PC-3 (cell line): ENCODE measurements around the gene CHD6. TPM values are rescaled to one million over a fixed set of nuclear protein-coding genes. Genes with fewer than 3 reads are reported as not detected.

Source experiments
- ATAC-seq: fragments of 200-7000 bp; cut with Tn5 transposase; 2 replicates; pipeline ENCODE4 v1.9.1; 2020; ENCODE audit warnings: mild to moderate bottlenecking, moderate library complexity
- BruUV-seq: library from RNA; stranded (reverse); fragments of 400-500 nt; replicated peaks from 2 replicates; lab custom pipeline; 2021; lab: Mats Ljungman, UMichigan
- CTCF ChIA-PET: fragments of 300-600 bp; sonication (Branson Sonifier 250); formaldehyde crosslinking; loops from one replicate; lab custom pipeline; 2022; ENCODE audit warnings: antibody characterized with exemption; lab: Charles Lee
- POLR2A ChIA-PET: fragments of 300-600 bp; sonication (Branson Sonifier 250); formaldehyde crosslinking; loops from one replicate; lab custom pipeline; 2022; ENCODE audit warnings: antibody characterized with exemption; ENCODE audit not compliant: unreplicated experiment; lab: Charles Lee
- DNase-seq: peaks from one replicate; pipeline ENCODE4 v3.0.0-alpha.2; 2015
- H2AFZ ChIP-seq: fragments of 300-600 bp; sonication (generic); 2 replicates; pipeline ENCODE4 v1.6.0; 2016; ENCODE audit warnings: antibody characterized with exemption, low read length
- H3F3A ChIP-seq: fragments of 300-600 bp; sonication (generic); one replicate; pipeline ENCODE4 v1.6.0; 2017; ENCODE audit warnings: antibody characterized with exemption, low read length, control low read depth, mild to moderate bottlenecking; ENCODE audit not compliant: unreplicated experiment
- H3K27ac ChIP-seq: fragments of 300-600 bp; sonication (generic); 2 replicates; pipeline ENCODE4 v1.5.1; 2016; ENCODE audit warnings: mild to moderate bottlenecking, low read length
- H3K27me3 ChIP-seq: fragments of 300-600 bp; sonication (generic); 2 replicates; pipeline ENCODE4 v1.6.1; 2016; ENCODE audit warnings: low read length, mixed read lengths
- H3K36me3 ChIP-seq: fragments of 300-600 bp; sonication (generic); 2 replicates; pipeline ENCODE4 v1.6.1; 2016; ENCODE audit warnings: low read depth, mixed run types, low read length, mixed read lengths
- H3K4me1 ChIP-seq: fragments of 300-600 bp; sonication (generic); 2 replicates; pipeline ENCODE4 v1.5.1; 2016; ENCODE audit warnings: low read length; ENCODE audit not compliant: insufficient read depth
- H3K4me2 ChIP-seq: fragments of 300-600 bp; sonication (generic); 2 replicates; pipeline ENCODE4 v1.6.0; 2016; ENCODE audit warnings: low read length
- H3K4me3 ChIP-seq: fragments of 300-600 bp; sonication (generic); 2 replicates; pipeline ENCODE4 v1.5.1; 2016; ENCODE audit warnings: mild to moderate bottlenecking, low read length, mixed read lengths
- H3K79me2 ChIP-seq: fragments of 300-600 bp; sonication (generic); 2 replicates; pipeline ENCODE4 v1.6.1; 2017; ENCODE audit warnings: low read length, mixed read lengths
- H3K9ac ChIP-seq: fragments of 300-600 bp; sonication (generic); 2 replicates; pipeline ENCODE4 v1.6.0; 2016; ENCODE audit warnings: mild to moderate bottlenecking, low read length
- H3K9me2 ChIP-seq: fragments of 300-600 bp; sonication (generic); replicated peaks from 2 replicates; pipeline ENCODE4 v1.6.1; 2016; ENCODE audit warnings: mixed run types, low read length, mixed read lengths
- H3K9me3 ChIP-seq: fragments of 300-600 bp; sonication (generic); 2 replicates; pipeline ENCODE4 v1.6.1; 2016; ENCODE audit warnings: low read length, mixed read lengths
- H4K20me1 ChIP-seq: fragments of 300-600 bp; sonication (generic); 2 replicates; pipeline ENCODE4 v1.6.1; 2016; ENCODE audit warnings: low read length, mixed read lengths
- CTCF ChIP-seq: fragments of 300-600 bp; sonication (generic); conservative IDR thresholded peaks from 2 replicates; pipeline ENCODE4 v1.5.1; 2017; ENCODE audit warnings: antibody characterized with exemption, low read depth, mild to moderate bottlenecking, low read length
- EZH2 ChIP-seq: fragments of 300-600 bp; sonication (generic); IDR thresholded peaks from one replicate; pipeline ENCODE4 v1.6.1; 2017; ENCODE audit warnings: antibody characterized with exemption, mild to moderate bottlenecking, low read length; ENCODE audit not compliant: unreplicated experiment
- EZH2phosphoT487 ChIP-seq: fragments of 300-600 bp; sonication (generic); IDR thresholded peaks from 2 replicates; pipeline ENCODE4 v1.6.1; 2018; ENCODE audit warnings: mild to moderate bottlenecking, antibody characterized with exemption, low read length, borderline replicate concordance
- intact Hi-C: fragments of 100-400 bp; cut with micrococcal nuclease; formaldehyde crosslinking; loops from 2 replicates; pipeline ENCODE4 v1.9.0; 2023
- total RNA-seq: library from RNA; depleted of rRNA; stranded (reverse); fragments of >200 nt; gene quantifications from 2 replicates; pipeline ENCODE4 v1.2.3, GENCODE V29; 2014

CHD6 gene
- total RNA-seq, 1 experiment from 2014 or later = 19.5 TPM

- BruUV-seq = no TSS peak
- POLR2A ChIA-PET = no interaction called here
- no peak overlapping the region for H3K4me2 ChIP-seq
These were observed 17.1 kb downstream of the CHD6 start for GRCh38 chr20:41600926-41601631.

GRCh38 chr20:41599699-41600104 is 18.5 kb downstream of the CHD6 start:
- no TSS peak for BruUV-seq
- CTCF ChIA-PET = no interaction called here
- peaks cover 46% of the 10 kb centered on the region for H3K9me3 ChIP-seq

More at GRCh38 chr20:41600926-41601631, 17.1 kb downstream of the CHD6 start:
- H3K79me2 ChIP-seq = peaks cover 99% of the 10 kb centered on the region
- no peaks in the 10 kb centered on the region for H3F3A ChIP-seq
- no peak overlapping the region for H3K9ac ChIP-seq
- CTCF ChIA-PET = no interaction called here
- ATAC-seq = no peak
- H3K4me1 ChIP-seq = no peaks in the 10 kb centered on the region
- peaks cover 7% of the 10 kb centered on the region; the same call in 1 of the 2 replicates for H4K20me1 ChIP-seq
- TF ChIP-seq EZH2 = no peak
- intact Hi-C loops = no loop called here
- H3K9me2 ChIP-seq = no peaks in the 10 kb centered on the region
- no peak overlapping the region for H3K4me3 ChIP-seq
- no peak overlapping the region for H2AFZ ChIP-seq
- no peaks in the 10 kb centered on the region for H3K27me3 ChIP-seq
- H3K9me3 ChIP-seq = peaks cover 42% of the 10 kb centered on the region
- no peak for DNase-seq
- H3K36me3 ChIP-seq = peaks cover 37% of the 10 kb centered on the region
- H3K27ac ChIP-seq = no peak overlapping the region

GRCh38 chr20:41598719-41599118 is 19.5 kb downstream of the CHD6 start:
- no peak for DNase-seq
- Histone ChIP-seq H3K27ac (no peak overlapping the region), H4K20me1 (no peaks in the 10 kb centered on the region), H3K36me3 (peaks cover 53% of the 10 kb centered on the region), H3K79me2 (peaks cover 100% of the 10 kb centered on the region), H3K4me3 (no peak overlapping the region), H3K4me2 (no peak overlapping the region), H3K27me3 (no peaks in the 10 kb centered on the region), H3F3A (no peaks in the 10 kb centered on the region), H2AFZ (no peak overlapping the region), H3K4me1 (no peaks in the 10 kb centered on the region), H3K9me2 (no peaks in the 10 kb centered on the region), H3K9ac (no peak overlapping the region), H3K9me3 (peaks cover 49% of the 10 kb centered on the region)
- intact Hi-C loops = no loop called here
- no peak for ATAC-seq
- BruUV-seq = no TSS peak
- ChIA-PET CTCF (no interaction called here), POLR2A (no interaction called here)
- TF ChIP-seq EZH2phosphoT487 = no peak
- no peak for TF ChIP-seq CTCF
- TF ChIP-seq EZH2 = no peak

More at GRCh38 chr20:41599699-41600104, 18.5 kb downstream of the CHD6 start:
- ATAC-seq (no peak), DNase-seq (no peak)
- H3K4me3 ChIP-seq = no peak overlapping the region; the same call in 1 of the 2 replicates
- H3K9me2 ChIP-seq = no peaks in the 10 kb centered on the region
- TF ChIP-seq CTCF (no peak), EZH2phosphoT487 (no peak), EZH2 (no peak)
- peaks cover 5% of the 10 kb centered on the region; the same call in 1 of the 2 replicates for H4K20me1 ChIP-seq
- no peaks in the 10 kb centered on the region for H3K27me3 ChIP-seq
- peaks cover 48% of the 10 kb centered on the region for H3K36me3 ChIP-seq
- no peak overlapping the region for H3K4me2 ChIP-seq
- POLR2A ChIA-PET = no interaction called here
- intact Hi-C loops = no loop called here
- H3K4me1 ChIP-seq = no peaks in the 10 kb centered on the region
- peaks cover 100% of the 10 kb centered on the region for H3K79me2 ChIP-seq
- no peak overlapping the region for H3K9ac ChIP-seq
- H2AFZ ChIP-seq = no peak overlapping the region
- H3F3A ChIP-seq = no peaks in the 10 kb centered on the region
- no peak overlapping the region for H3K27ac ChIP-seq
